Activated CD8-positive, alpha-beta memory T cell treated with anti-CD3 and anti-CD28 coated beads for 36 hours (primary cell): ENCODE data around the gene ANKRD13D. TPM values are rescaled to one million over a fixed set of nuclear protein-coding genes. Genes with fewer than 3 reads are reported as not detected.
"Not testable (repeated sequence)": the region's sequence is repeated elsewhere in the genome, so short reads cannot be mapped to it uniquely, and the experiment has no call there.

Experiments used
- CTCF ChIA-PET: fragments of 350-600 bp; sonication (Branson Sonifier 250); formaldehyde crosslinking; loops from one replicate; lab custom pipeline; 2021; ENCODE audit warnings: antibody characterized with exemption; lab: Charles Lee
- POLR2A ChIA-PET: fragments of 350-600 bp; sonication (Branson Sonifier 250); formaldehyde crosslinking; loops from one replicate; lab custom pipeline; 2021; ENCODE audit warnings: antibody characterized with exemption; lab: Charles Lee
- total RNA-seq, 2 experiments: library from RNA; stranded (reverse); gene quantifications; one replicate each; pipeline ENCODE4 v1.2.3, GENCODE V29; 2021

The ANKRD13D gene
- total RNA-seq, 2 experiments from 2014 or later, result 76.2 to 77.4 TPM

DNA sequence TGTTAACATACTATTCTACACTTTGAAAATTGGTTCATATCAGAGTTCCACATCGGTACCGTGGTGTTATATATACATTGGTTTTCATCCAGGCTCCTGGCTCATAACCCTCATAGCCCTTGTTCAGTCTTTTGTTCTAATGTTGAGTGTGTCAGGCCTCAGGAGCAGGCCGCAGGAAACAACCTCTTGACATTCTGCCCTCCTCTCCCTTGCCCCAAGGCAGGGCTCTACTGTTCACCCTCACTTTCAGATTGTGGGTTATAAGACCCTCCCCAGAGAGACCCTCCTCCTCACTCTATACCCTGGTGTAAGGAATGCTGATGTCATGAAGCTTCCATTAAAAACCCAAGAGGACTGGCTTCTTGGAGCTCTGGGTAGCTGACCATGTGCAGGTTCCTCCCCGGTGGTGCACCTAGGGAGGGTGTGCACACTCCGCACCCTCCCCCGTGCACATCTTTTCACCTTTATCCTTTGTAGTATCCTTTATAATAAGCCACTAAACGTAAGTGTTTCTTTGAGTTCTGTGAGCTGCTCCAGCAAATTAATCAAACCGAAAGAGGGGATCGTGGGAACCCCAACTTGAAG is 26.3 kb downstream of the ANKRD13D start:
- ChIA-PET CTCF (interaction anchor here (1.5 to 9.7 kb wide), 5 partner anchors 11 to 67 kb away, joined by 4 to 92 read pairs (median 27); partner anchors contain the start of genes GRK2 and SSH3), POLR2A (interaction anchor here (2.7 kb wide), 1 partner anchor 44 kb away, joined by 12 read pairs; no protein-coding TSS in a partner anchor)

DNA sequence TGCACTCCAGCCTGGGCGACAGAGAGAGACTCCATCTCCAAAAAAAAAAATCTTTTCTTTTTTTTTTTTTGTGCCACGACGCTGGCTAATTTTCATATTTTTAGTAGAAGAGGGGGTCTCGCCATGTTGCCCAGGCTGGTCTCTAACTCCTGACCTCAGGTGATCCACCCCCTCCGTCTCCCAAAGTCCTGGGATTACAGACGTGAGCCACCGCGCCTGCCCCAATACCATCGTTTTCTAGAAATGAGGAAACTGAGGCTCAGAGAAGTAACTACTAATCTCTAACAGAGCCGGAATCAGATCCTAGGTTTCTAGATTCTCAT is 27.7 kb downstream of the ANKRD13D start:
- CTCF ChIA-PET, result interaction anchor here (0.6 to 9.7 kb wide), 22 partner anchors 13 to 268 kb away, joined by 3 to 92 read pairs (median 4); partner anchors contain the start of genes ANKRD13D, GRK2 and SSH3
- POLR2A ChIA-PET, result interaction anchor here (0.7 to 2.7 kb wide), 9 partner anchors 10 to 92 kb away, joined by 3 to 23 read pairs (median 4); partner anchors contain the start of genes ANKRD13D, GRK2 and POLD4

DNA sequence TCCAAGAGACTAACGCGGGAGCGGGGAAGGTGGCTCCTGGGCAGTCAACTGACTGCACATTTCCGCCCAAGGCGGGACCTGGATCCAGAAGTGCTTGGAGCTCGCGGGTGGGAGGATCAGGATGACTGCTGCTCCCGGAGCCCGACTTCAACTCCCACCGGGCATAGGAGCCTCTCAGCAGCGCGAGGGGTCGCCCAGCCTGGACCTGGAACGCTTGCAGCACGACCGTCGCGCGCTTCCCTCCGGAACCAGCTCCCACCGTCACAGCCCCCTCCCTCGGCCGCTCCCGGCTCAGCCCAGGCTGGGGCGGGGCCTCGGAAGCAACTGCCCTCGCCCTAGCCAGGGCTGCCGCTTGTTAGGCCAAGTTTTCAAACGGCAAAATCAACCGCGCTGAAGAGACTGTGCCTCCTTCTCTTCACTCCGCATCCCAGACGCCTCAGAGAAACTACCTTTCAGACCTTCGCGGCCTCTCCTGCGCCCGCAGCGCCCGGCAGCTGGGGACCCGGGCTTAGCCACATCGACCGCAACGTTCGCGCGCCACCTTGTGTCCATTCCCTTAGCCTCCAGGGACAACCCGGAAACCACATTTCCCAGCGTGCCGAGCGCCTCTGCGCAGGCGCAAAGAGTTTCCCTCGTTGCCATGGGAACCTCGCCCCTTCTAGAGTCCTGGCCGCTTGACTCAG is 28.2 kb downstream of the ANKRD13D start:
- POLR2A ChIA-PET, result interaction anchor here (0.7 to 2.7 kb wide), 8 partner anchors 10 to 78 kb away, joined by 3 to 23 read pairs (median 4); partner anchors contain the start of genes ANKRD13D, GRK2, POLD4 and SSH3
- CTCF ChIA-PET, result interaction anchor here (0.6 to 9.7 kb wide), 27 partner anchors 13 to 267 kb away, joined by 3 to 92 read pairs (median 4); partner anchors contain the start of genes ANKRD13D, GRK2 and SSH3

DNA sequence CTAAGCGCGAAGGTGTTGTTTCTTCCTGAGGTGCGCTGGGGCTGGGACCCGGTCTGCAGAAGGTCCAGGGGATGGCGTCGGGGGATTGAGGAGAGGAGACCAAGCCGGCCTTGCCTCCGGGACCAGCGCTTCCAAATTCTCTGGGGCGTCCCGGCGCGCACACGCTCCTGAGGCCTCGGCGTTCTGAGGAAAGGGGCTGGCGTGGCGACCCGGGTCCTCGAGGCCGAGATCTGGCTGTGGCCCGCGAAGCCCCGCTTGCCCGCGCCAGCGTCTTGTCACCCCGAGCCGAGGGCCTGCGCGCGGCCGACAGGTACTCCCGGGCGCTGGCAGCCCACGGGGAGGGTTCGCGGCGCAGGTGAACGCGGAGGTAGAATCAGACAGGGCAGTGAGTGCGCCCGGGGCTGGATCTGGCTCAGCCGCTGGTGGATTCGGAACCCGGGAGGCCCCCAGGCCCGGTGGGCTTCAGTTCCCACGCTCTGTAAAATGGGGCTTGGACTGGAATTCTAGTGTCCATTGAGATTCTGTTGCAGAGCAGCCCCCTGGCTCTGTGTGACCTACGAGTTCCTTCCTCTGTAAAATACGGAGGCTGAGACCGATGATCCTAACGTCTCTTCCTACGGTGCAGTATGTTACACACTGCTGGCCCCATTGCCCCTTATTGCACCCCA is 28.9 kb downstream of the ANKRD13D start:
- ChIA-PET CTCF (interaction anchor here (0.7 to 9.7 kb wide), 24 partner anchors 14 to 266 kb away, joined by 3 to 92 read pairs (median 6); partner anchors contain the start of genes ANKRD13D, GRK2 and SSH3), POLR2A (interaction anchor here (0.7 to 2.7 kb wide), 6 partner anchors 15 to 78 kb away, joined by 3 to 23 read pairs (median 6); partner anchors contain the start of genes ANKRD13D, GRK2, POLD4 and SSH3)

DNA sequence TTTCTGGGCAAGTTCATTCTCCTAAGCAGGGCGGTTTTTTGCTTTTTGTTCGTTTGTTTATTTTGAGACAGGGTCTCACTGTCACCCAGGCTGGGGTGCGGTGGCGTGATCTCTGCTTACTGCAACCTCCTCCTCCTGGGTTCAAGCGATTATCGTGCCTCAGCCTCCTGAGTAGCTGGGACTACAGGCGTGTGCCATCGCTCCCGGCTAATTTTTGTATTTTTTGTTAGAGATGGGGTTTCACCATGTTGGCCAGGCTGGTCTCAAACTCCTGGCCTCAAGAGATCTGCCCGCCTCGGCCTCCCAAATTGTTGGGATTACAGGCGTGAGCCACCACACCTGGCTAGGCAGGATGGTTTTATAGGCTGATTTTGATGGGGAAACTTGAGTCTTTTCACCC is 29.8 kb downstream of the ANKRD13D start:
- POLR2A ChIA-PET, result not testable (repeated sequence)
- CTCF ChIA-PET, result interaction anchor here (0.7 to 9.7 kb wide), 7 partner anchors 27 to 238 kb away, joined by 3 to 92 read pairs (median 10); partner anchors contain the start of gene GRK2

DNA sequence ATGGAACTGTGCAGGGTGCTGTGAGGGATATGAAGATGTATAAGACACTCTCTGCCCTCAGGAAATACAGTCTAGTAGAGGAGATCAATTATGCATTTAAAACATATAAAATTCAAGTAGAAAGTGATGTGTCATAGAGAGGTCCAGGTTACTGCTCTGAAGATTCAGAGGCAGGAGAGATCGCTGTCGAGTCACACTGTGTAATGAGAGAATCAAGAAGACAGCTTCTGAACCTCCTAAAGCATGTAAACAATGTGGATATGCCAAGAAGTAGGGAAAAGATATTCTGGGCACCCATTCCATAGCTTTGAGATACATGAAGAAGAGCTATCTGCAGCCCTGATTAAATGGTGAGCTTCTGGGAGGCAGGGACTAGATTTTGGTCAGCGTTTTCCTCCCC is 30.9 kb downstream of the ANKRD13D start:
- CTCF ChIA-PET, result interaction anchor here (1.0 to 1.9 kb wide), 5 partner anchors 26 to 147 kb away, joined by 3 to 10 read pairs (median 3); no protein-coding TSS in a partner anchor
- POLR2A ChIA-PET, result no interaction called here

DNA sequence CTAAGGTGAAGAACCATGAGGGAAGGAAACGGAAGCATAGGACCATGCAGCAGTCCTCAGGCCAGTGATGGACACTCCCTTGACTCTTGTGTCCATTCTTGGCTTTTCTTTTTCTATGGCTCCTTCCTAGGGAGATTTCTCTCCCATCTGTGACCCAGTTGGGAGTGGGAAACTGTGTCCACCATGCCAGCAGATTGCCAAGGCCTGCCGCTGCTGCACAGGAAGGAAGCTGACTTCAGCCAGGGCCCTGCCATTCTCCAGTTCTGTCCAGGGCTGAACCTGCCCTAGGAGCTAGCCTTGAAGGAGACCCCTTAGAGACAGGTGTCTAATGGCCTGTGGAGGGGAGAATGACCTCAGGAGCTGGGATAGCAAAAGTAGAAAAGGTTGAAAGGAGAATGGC is 31.6 kb downstream of the ANKRD13D start:
- ChIA-PET POLR2A (no interaction called here), CTCF (interaction anchor here (1.0 to 1.6 kb wide), 3 partner anchors 25 to 148 kb away, joined by 3 to 5 read pairs (median 3); no protein-coding TSS in a partner anchor)

DNA sequence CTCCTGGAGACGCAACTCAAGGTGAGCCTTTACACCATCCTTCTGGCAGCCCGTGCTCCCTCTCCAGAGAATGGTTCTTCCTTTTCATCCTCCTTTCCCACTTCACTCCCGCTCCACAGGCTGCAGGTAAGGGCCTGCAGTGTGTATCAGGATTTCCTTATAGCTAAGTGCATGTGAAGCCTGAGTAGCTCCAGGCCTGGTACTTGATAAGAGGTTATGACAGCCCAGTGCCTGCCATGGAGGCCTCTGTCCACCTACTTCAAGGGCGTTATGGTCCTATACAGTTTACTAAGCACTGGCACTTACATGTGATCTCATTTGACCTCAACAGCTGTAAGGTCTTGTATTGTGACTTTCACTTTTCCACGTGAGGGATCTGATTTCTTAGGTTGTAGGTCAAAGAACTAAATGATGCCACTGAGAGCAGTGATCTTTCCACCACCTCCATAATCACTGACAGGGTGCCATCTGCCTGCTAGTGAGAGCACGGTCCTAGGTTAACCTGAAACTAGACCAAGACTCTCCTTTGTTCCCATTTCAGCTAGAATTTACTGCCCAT is 32.3 kb downstream of the ANKRD13D start:
- ChIA-PET POLR2A (no interaction called here), CTCF (interaction anchor here (1.6 to 1.8 kb wide), 2 partner anchors 24 to 30 kb away, joined by 5 to 6 read pairs; no protein-coding TSS in a partner anchor)

DNA sequence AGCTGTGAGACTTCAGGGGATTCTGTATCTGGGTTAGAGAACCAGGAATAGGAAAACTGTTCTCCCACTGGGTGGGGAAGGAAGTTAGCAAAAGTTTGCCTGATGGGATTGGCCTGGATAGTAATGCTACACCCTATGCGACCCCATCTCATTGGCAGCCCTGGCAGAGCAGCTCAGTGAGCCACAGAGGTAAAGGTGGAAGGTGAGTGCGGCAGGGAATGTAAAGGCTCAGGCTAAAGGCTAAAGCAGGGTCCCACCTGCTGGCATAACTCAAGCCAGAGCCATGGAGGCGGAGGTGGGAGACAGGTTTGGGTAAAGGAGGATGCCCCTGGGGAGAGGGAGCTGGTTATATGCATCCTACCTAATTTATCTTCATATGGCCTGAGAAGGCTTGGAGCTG is 32.9 kb downstream of the ANKRD13D start:
- POLR2A ChIA-PET, result no interaction called here
- CTCF ChIA-PET, result interaction anchor here (0.7 to 1.8 kb wide), 5 partner anchors 24 to 64 kb away, joined by 3 to 6 read pairs (median 5); no protein-coding TSS in a partner anchor

DNA sequence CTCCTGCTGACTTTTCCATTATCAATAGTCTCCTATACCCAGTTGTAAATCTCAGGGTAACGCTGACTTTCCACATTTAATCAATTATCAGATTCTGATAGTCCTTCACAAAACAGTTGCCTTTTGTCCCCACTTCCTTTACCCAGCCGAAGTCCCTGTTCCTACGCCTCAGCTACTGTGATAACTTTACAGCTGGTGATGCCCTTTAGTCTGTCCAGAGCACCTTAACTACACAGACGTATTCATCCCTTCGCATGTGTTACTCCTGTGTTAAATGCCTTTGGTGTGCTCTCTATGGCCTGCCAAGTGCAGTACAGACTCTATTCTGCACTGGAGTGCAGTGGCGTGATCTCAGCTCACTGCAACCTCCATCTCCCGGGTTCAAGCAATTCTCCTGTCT is 34.4 kb downstream of the ANKRD13D start:
- CTCF ChIA-PET, result interaction anchor here (0.9 to 1.3 kb wide), 3 partner anchors 36 to 61 kb away, joined by 3 to 4 read pairs (median 3); no protein-coding TSS in a partner anchor
- POLR2A ChIA-PET, result no interaction called here

DNA sequence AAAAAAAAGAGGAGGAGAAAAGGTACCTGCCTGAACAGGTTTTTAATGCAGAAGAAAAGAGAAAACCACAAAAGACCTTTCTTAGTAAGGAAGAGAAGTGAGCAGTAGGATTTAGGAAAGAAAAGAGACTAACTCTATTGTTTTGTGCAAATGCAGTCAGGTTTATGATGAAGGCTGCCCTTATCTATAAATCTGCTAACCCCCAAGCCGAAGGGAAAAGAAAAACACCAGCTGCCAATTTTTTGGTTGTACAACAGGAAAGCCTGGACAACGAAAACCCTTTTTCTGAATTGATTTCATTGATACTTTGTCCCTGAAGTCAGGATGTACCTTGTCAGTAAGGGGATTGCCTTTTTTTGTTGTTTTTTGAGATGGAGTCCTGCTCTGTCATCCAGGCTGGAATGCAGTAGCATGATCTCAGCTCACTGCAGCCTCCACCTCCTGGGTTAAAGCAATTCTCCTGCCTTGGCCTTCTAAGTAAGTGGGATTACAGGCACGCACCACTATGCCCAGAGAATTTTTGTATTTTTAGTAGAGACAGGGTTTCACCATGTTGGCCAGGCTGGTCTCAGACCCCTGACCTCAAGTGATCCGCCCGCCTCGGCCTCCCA is 43.1 kb downstream of the ANKRD13D start:
- ChIA-PET CTCF (interaction anchor here (0.7 kb wide), 3 partner anchors 41 to 53 kb away, joined by 3 to 4 read pairs (median 3); no protein-coding TSS in a partner anchor), POLR2A (no interaction called here)

DNA sequence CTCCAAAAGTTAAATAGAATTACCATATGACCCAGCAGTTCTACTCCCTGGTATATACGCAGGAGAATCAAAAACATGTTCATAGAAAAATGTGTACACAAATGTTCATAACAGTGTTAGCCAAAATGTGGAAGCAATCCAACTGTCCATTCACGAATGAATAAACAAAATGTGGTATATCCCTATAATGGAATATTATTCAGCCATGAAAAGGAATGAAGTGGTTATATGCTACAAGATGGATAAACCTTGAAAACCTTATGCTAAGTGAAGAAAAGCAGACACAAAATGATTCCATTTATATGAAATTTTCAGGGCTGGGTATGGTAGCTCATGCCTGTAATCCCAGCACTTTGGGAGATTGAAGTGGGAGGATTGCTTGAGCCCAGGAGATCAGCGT is 48.2 kb downstream of the ANKRD13D start:
- ChIA-PET POLR2A (no interaction called here), CTCF (interaction anchor here (0.6 to 3.0 kb wide), 2 partner anchors 9 to 53 kb away, joined by 3 to 11 read pairs; no protein-coding TSS in a partner anchor)

DNA sequence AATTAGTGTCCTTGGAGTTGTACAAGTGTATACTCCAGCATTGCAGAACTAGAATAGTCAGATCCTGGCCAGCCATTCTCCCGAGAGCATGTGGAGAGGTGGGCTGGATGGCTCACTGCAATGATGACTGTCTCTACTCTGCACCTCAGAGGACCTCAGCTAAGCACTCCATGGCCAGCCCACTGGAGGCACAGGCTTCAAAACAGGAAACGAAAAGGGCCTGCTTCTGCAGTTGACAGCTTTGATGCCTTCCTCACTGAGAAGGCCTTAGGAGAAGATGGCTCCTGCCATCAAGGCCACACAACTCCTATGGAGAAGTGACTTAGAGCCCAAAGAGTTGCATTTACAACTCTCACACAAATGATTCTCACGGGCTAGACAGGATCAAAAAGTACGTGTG is 55.2 kb downstream of the ANKRD13D start:
- POLR2A ChIA-PET, result interaction anchor here (0.9 kb wide), 1 partner anchor 33 kb away, joined by 3 read pairs; no protein-coding TSS in a partner anchor
- CTCF ChIA-PET, result interaction anchor here (0.6 to 4.2 kb wide), 9 partner anchors 9 to 159 kb away, joined by 3 to 48 read pairs (median 6); partner anchors contain the start of gene POLD4

DNA sequence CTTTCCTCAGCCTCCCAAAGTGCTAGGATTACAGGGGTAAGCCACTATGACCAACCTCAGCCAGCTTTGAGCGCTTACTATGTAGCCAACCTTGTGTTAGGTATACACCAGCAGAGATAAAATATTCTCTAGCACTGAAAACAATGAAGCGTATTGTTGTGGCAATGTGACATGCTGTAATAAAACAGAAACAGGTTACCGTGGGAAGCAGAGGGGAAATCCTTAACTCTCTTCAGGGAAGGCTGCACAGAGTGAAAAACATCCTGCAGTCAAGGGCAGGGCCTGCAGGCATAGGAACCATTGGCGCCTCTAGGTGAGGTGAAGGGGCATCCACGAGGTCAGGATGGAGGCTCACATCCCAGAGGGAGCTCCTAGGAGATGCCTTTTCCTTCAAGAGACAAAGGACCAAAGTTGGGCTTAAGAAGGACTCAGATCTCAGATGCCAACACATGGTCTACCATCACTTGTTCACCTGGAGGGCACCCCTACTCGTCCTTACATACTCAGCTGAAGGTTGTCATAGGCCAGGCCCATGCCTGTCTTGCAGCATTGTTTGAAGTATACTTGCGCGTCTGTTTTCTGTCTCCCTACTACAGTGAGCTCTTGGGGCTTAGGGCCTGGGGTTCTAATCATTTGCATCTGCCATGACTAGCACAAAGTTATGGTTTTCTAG is 56.3 kb downstream of the ANKRD13D start:
- ChIA-PET POLR2A (interaction anchor here (0.6 kb wide), 1 partner anchor 235 kb away, joined by 4 read pairs; no protein-coding TSS in a partner anchor), CTCF (interaction anchor here (0.6 to 4.2 kb wide), 16 partner anchors 8 to 83 kb away, joined by 3 to 48 read pairs (median 6); partner anchors contain the start of gene POLD4)

DNA sequence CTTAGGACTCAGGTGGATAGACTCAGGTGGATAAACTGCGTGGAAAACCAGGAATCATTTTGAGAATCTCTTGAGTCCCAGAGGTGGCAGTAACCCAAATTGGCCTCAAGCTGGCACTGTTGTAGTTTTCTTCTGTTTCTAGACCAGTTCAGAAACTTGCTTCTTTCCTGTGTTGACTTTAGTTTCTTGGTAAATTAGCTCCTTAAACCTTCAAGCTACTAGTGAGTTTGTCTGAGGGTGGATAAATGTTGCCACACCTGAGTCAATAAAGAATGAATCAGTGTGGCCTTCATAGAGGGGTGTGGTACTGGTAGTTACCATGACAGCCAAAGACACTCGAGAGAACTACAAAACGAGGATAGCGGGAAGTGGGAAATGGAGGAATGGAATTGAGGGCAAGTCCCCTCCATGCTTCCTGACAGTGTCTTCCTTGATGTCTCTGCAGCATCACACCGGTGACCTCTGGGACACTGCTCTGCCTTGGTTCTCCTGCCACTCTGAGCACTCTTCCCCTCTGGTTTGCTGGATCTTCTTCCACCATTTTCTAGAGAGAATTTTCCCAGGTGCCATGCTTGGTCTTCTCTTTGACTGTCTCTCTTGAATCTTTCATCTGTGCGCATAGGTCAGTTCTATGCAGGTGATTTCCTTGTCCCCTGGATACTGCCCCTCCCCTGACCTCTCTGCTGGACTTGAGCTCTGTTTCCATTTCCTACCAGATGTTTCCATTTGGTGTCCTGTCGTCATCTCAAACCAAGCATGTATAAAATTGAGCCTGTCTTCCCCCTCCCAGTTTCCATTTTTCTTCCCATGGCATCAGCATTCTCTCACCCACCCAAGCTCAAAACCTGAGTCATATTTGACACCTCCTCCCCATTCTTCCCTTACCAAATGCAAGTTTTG is 57.1 kb downstream of the ANKRD13D start:
- CTCF ChIA-PET, result interaction anchor here (1.0 to 4.2 kb wide), 17 partner anchors 8 to 84 kb away, joined by 3 to 48 read pairs (median 5); partner anchors contain the start of gene POLD4
- POLR2A ChIA-PET, result interaction anchor here (0.6 kb wide), 1 partner anchor 234 kb away, joined by 4 read pairs; no protein-coding TSS in a partner anchor
